Hepatocyte (in vitro differentiated cells): Measurements from ENCODE around the gene LRRC8D.

Source experiments
- EZH2 ChIP-seq: fragments of 200-600 bp; sonication (generic); IDR thresholded peaks from 2 replicates; pipeline ENCODE4 v1.6.1; 2016; ENCODE audit warnings: antibody characterized with exemption, mild to moderate bottlenecking, borderline replicate concordance
- EZH2phosphoT487 ChIP-seq: fragments of 200-600 bp; sonication (generic); IDR thresholded peaks from one replicate; pipeline ENCODE4 v1.6.1; 2018; ENCODE audit warnings: antibody characterized with exemption, mild to moderate bottlenecking, low read depth, moderate library complexity; ENCODE audit not compliant: unreplicated experiment, severe bottlenecking
- TF ChIP-seq, protein P1 (sequence below): fragments of 200-600 bp; sonication (generic); IDR thresholded peaks from 2 replicates; pipeline ENCODE4 v1.5.1; 2016; ENCODE audit warnings: antibody characterized with exemption, mild to moderate bottlenecking; ENCODE audit not compliant: poor library complexity

DNA sequence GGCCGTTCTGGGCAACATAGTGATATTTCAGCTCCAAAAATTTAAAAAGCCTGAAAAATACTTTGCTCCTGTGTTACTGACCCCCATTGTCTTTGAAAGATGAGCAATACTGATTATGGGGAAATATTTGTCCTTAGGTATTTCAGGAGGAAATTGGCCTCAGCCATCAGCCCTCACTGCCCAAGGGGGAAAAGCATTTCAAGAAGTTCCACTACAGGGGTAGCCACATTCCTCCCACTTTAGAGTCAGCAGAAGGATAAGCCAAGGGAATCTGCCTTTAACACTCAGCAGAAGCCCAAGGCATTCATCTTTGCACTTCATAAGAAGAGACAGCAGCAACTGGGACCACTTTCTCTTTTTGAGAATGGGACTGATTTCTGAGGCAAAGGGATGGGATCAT lies 133.6 kb downstream of the LRRC8D start:
- TF ChIP-seq, protein P1, sequence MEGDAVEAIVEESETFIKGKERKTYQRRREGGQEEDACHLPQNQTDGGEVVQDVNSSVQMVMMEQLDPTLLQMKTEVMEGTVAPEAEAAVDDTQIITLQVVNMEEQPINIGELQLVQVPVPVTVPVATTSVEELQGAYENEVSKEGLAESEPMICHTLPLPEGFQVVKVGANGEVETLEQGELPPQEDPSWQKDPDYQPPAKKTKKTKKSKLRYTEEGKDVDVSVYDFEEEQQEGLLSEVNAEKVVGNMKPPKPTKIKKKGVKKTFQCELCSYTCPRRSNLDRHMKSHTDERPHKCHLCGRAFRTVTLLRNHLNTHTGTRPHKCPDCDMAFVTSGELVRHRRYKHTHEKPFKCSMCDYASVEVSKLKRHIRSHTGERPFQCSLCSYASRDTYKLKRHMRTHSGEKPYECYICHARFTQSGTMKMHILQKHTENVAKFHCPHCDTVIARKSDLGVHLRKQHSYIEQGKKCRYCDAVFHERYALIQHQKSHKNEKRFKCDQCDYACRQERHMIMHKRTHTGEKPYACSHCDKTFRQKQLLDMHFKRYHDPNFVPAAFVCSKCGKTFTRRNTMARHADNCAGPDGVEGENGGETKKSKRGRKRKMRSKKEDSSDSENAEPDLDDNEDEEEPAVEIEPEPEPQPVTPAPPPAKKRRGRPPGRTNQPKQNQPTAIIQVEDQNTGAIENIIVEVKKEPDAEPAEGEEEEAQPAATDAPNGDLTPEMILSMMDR = no peak
- TF ChIP-seq EZH2phosphoT487 = no peak
- no peak for TF ChIP-seq EZH2
